GM23248 (cell line): ENCODE results near the gene DBF4. TPM values are rescaled to one million over a fixed set of nuclear protein-coding genes. Genes with fewer than 3 reads are reported as not detected.
"Not testable (repeated sequence)": the region's sequence is repeated elsewhere in the genome, so short reads cannot be mapped to it uniquely, and the experiment has no call there.

Experiments used
- DNase-seq: peaks from one replicate; pipeline ENCODE4 v3.0.0-alpha.2; 2015
- H2AFZ ChIP-seq: fragments of 200-600 bp; sonication (generic); 2 replicates; pipeline ENCODE4 v1.6.1; 2016; ENCODE audit warnings: antibody characterized with exemption
- H3F3A ChIP-seq: fragments of 200-600 bp; sonication (generic); 2 replicates; pipeline ENCODE4 v1.6.1; 2016; ENCODE audit warnings: mild to moderate bottlenecking, antibody characterized with exemption, mixed run types; ENCODE audit not compliant: insufficient read depth
- H3K27ac ChIP-seq: fragments of 200-600 bp; sonication (generic); 2 replicates; pipeline ENCODE4 v1.5.1; 2016; ENCODE audit warnings: mild to moderate bottlenecking
- H3K27me3 ChIP-seq: fragments of 200-600 bp; sonication (generic); replicated peaks from 2 replicates; pipeline ENCODE4 v1.6.1; 2016; ENCODE audit warnings: mild to moderate bottlenecking; ENCODE audit not compliant: insufficient read depth
- H3K36me3 ChIP-seq: fragments of 200-600 bp; sonication (generic); 2 replicates; pipeline ENCODE4 v1.6.1; 2016; ENCODE audit warnings: low read depth, mild to moderate bottlenecking
- H3K4me1 ChIP-seq: fragments of 200-600 bp; sonication (generic); 2 replicates; pipeline ENCODE4 v1.6.1; 2016; ENCODE audit warnings: mild to moderate bottlenecking; ENCODE audit not compliant: insufficient read depth
- H3K4me2 ChIP-seq: fragments of 200-600 bp; sonication (generic); one replicate; pipeline ENCODE4 v1.6.1; 2016; ENCODE audit warnings: mild to moderate bottlenecking; ENCODE audit not compliant: unreplicated experiment
- H3K4me3 ChIP-seq: fragments of 200-600 bp; sonication (generic); 2 replicates; pipeline ENCODE4 v1.5.1; 2016; ENCODE audit warnings: mild to moderate bottlenecking
- H3K79me2 ChIP-seq: fragments of 200-600 bp; sonication (generic); 2 replicates; pipeline ENCODE4 v1.6.1; 2016; ENCODE audit warnings: mild to moderate bottlenecking; ENCODE audit not compliant: insufficient read depth
- H3K9ac ChIP-seq: fragments of 200-600 bp; sonication (generic); 2 replicates; pipeline ENCODE4 v1.6.1; 2016; ENCODE audit warnings: mild to moderate bottlenecking
- H3K9me2 ChIP-seq: fragments of 200-600 bp; sonication (generic); 2 replicates; pipeline ENCODE4 v1.6.1; 2016; ENCODE audit warnings: mixed run types, mild to moderate bottlenecking, moderate library complexity; ENCODE audit not compliant: insufficient read depth
- H3K9me3 ChIP-seq: fragments of 200-600 bp; sonication (generic); one replicate; pipeline ENCODE4 v1.6.1; 2017; ENCODE audit warnings: low read depth
- H4K20me1 ChIP-seq: fragments of 200-600 bp; sonication (generic); 2 replicates; pipeline ENCODE4 v1.6.0; 2016; ENCODE audit not compliant: insufficient read depth
- EZH2 ChIP-seq: fragments of 200-600 bp; sonication (generic); IDR thresholded peaks from 2 replicates; pipeline ENCODE4 v1.6.1; 2018; ENCODE audit warnings: antibody characterized with exemption, mild to moderate bottlenecking; ENCODE audit not compliant: insufficient read depth, poor library complexity, severe bottlenecking
- EZH2phosphoT487 ChIP-seq: fragments of 200-600 bp; sonication (generic); IDR thresholded peaks from 2 replicates; pipeline ENCODE4 v1.6.1; 2018; ENCODE audit warnings: antibody characterized with exemption, moderate library complexity, mild to moderate bottlenecking, low read depth; ENCODE audit not compliant: insufficient read depth
- WGBS, 2 experiments: methylation state at CpG; one replicate each; pipeline ENCODE4 v1.1.6; 2015 to 2017; ENCODE audit warnings: low lambda C conversion rate in 2 of 2, low coverage in 1 of 2; ENCODE audit errors: missing lambda C conversion rate in 2 of 2; 5-methylcytosine and 5-hydroxymethylcytosine counted together
- in situ Hi-C: fragments of 300-500 bp; cut with MboI; formaldehyde crosslinking; loops from 2 replicates; pipeline ENCODE4 v1.15.0; 2020
- polyA plus RNA-seq: library from polyadenylated mRNA; unstranded; fragments of >200 nt; fragmentation: Nextera tagmentation; extraction: Ambion mirVana; gene quantifications from 2 replicates; pipeline ENCODE4 v1.2.1, GENCODE V29; 2016
- total RNA-seq: library from RNA; depleted of rRNA; stranded (reverse); fragments of >200 nt; shearing (Covaris generic); gene quantifications from 2 replicates; pipeline ENCODE4 v1.2.3, GENCODE V29; 2014

The DBF4 gene
- total and polyA plus RNA-seq, 2 experiments from 2014 or later: 14.7 to 26.2 TPM

GRCh38 chr7:87918740-87919139, 42.4 kb downstream of the DBF4 start:
- in situ Hi-C loops: no loop called here
- WGBS, 2 experiments: 54 to 56% methylated on average over 1 of the region's 1 CpG
- DNase-seq: no peak
- Histone ChIP-seq H3K36me3 (no peaks in the 10 kb centered on the region), H3K79me2 (no peaks in the 10 kb centered on the region), H3K9me3 (no peaks in the 10 kb centered on the region), H3F3A (no peaks in the 10 kb centered on the region), H3K27ac (no peak overlapping the region), H2AFZ (no peak overlapping the region), H3K4me3 (no peak overlapping the region), H3K9ac (no peak overlapping the region), H3K4me1 (no peaks in the 10 kb centered on the region), H3K9me2 (no peaks in the 10 kb centered on the region), H4K20me1 (no peaks in the 10 kb centered on the region), H3K4me2 (no peak overlapping the region), H3K27me3 (no peaks in the 10 kb centered on the region)
- TF ChIP-seq EZH2: no peak
- TF ChIP-seq EZH2phosphoT487: no peak

DNA sequence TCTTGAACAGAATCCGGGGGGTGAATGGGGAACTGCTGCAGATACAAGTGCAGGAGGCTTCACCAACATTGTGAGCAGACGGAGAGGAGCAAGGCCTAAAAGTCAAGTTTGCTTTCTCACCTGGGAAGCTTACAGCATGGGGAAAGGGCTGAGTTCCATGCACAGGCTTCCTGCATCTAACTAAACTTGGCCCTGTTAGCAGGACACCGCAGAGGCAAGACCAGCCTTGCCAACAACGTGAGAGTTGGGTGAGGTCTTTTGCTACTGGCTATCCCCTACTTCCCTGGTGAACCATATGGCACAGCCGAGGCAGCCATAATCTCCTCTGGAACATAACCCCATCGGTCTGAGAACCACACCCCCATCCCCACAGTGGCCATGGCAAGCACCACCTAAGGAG, 43.6 kb downstream of the DBF4 start:
- Histone ChIP-seq H3K9ac (no peak overlapping the region), H3K4me2 (no peak overlapping the region), H4K20me1 (no peaks in the 10 kb centered on the region), H3K36me3 (no peaks in the 10 kb centered on the region), H3K4me1 (no peaks in the 10 kb centered on the region), H3F3A (no peaks in the 10 kb centered on the region), H3K9me2 (no peaks in the 10 kb centered on the region), H3K4me3 (no peak overlapping the region), H3K9me3 (no peaks in the 10 kb centered on the region), H2AFZ (no peak overlapping the region), H3K27ac (no peak overlapping the region), H3K79me2 (no peaks in the 10 kb centered on the region), H3K27me3 (no peaks in the 10 kb centered on the region)
- DNase-seq: no peak
- TF ChIP-seq EZH2: no peak
- no peak for TF ChIP-seq EZH2phosphoT487
- in situ Hi-C loops: no loop called here
- 71% methylated on average over 6 of the region's 6 CpGs for WGBS, 2 experiments

- Histone ChIP-seq H3K36me3 (no peaks in the 10 kb centered on the region), H3K9ac (no peak overlapping the region), H2AFZ (no peak overlapping the region), H3F3A (no peaks in the 10 kb centered on the region), H3K4me2 (no peak overlapping the region), H3K27me3 (no peaks in the 10 kb centered on the region), H4K20me1 (no peaks in the 10 kb centered on the region), H3K4me1 (no peaks in the 10 kb centered on the region), H3K9me2 (no peaks in the 10 kb centered on the region), H3K4me3 (no peak overlapping the region), H3K27ac (no peak overlapping the region), H3K9me3 (no peaks in the 10 kb centered on the region), H3K79me2 (no peaks in the 10 kb centered on the region)
- no peak for DNase-seq
- TF ChIP-seq EZH2phosphoT487 (no peak), EZH2 (no peak)
- in situ Hi-C loops: no loop called here
- 74 to 88% methylated on average over 5 of the region's 5 CpGs for WGBS, 2 experiments
Observed at GRCh38 chr7:87920578-87920977, 44.3 kb downstream of the DBF4 start.

GRCh38 chr7:87922759-87923395, 46.6 kb downstream of the DBF4 start:
- DNase-seq, H3F3A ChIP-seq, H3K9me3 ChIP-seq, H3K36me3 ChIP-seq, H4K20me1 ChIP-seq, H3K9me2 ChIP-seq, H3K4me3 ChIP-seq, H3K4me1 ChIP-seq, H3K9ac ChIP-seq, in situ Hi-C loops, H3K27ac ChIP-seq, H3K79me2 ChIP-seq, H2AFZ ChIP-seq, H3K27me3 ChIP-seq, H3K4me2 ChIP-seq: not testable (repeated sequence)
- 74 to 76% methylated on average over 7 to 8 of the region's 8 CpGs for WGBS, 2 experiments
